CD1c-positive myeloid dendritic cell (primary cell): ENCODE results near the gene C17orf100.

Source experiments
- DNase-seq: peaks from one replicate; pipeline ENCODE4 v3.0.0-alpha.2; 2016; ENCODE audit errors: extremely low spot score

C17orf100 gene

GRCh38 chr17:6651354-6651918, at the start of gene C17orf100, which contains the start of gene MED31:
TSS of gene C17orf100 (plus strand) at chr17:6651762. CDS start at chr17:6651914, 152 bp downstream.
TSS of gene MED31 (minus strand) at chr17:6651605. CDS start at chr17:6651528, 77 bp downstream.
- DNase-seq: peak; percentile 98

DNA sequence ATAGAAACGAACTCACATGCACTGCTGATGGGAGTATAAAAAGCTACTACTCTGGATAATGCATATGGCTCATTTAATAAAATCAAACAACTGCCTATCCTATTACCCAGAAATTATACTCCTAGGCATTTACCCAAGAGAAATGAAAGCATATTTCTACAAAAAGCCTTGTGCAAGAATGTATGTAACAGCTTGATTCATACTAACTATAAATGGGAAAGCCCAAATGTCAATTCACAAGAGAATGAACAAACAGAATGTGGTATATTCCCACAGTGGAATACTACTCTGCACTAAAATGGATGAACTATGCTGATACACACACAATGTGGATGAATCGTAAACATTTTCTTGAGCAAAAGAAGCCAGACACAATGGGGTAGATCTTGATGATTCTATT, 49.4 kb upstream of the C17orf100 start:
- no peak for DNase-seq

DNA sequence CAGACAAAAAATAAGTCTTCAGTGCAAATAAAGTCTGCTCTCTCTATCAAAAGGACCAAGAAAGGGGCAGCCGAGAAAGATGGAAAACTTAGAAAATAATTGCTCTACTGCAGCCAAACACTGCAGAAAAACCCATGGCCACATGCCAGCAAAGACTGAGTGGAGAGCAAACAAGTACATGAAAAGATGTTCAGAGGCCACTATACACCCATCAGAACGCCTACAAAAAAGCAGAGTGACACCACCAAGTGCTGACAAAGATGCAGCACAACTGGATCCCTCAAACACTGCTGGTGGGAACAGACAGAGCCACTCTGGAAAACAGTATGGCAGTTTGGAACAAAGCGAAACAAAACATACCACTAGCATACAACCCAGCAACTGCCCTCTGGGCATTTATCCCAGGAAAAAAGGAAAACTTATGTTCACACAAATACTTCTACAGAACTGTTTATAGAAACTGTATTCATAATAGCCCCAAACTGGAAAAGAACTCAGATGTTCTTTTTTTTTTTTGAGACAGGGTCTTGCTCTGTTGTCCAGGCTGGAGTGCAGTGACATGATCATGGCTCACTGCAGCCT, 47.7 kb upstream of the C17orf100 start:
- DNase-seq: no peak

GRCh38 chr17:6605142-6605541, 46.4 kb upstream of the C17orf100 start:
- DNase-seq: no peak

DNA sequence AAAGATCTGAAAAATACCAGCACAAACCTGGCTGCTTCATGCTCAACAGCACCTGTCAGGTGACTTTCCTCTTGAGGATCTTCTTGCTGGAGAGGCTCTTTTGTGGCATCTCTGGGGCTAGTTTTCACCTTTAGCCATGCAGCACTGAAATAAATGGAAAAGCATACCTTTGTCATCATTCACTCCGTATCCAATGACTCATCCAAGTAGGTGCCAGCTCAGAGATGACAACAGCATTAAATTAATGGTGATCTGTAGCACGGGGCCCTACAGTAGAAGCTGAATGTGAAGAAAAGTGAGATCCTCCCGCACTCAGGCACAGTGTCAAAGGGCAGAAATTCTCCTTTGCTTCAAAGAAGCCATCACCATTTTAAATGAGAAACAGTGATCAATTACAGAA, 43.2 kb upstream of the C17orf100 start:
- no peak for DNase-seq

DNA sequence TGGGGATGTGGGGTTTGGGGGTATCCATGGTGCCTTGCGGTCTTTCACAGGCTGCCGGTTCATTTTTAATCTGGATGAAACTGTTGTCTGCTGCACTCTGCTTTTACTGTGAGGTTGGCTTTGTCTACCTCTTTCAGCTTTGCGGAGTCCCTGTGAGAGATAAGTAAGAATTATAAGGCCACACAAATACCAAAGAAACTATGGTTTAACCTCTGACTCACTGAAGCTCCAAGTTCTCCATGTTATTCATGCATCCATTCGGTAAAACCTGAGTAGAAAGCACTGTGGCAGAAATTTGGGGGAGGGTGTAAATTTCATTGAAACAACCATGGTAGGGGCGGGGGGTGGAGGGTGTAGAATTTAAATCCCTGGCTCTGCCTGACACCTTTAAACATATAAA, 41.6 kb upstream of the C17orf100 start:
- DNase-seq: no peak

DNA sequence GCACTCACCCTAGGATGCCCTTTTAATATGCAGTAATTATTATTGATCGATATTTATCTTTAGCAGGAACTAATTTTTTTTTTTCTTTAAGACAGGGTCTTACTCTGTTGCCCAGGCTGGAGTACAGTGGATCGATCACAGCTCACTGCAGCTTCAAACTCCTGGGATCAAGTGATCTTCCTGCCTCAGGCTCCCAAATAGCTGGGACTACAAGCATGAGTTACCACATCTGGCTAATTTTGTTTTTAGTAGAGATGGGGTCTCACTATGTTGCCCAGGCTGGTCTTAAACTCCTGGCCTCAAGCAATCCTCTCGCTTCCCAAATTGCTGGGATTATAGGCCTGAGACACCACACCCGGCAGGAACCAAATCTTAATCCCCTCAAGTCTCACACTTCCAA, 40.3 kb upstream of the C17orf100 start:
- no peak for DNase-seq

DNA sequence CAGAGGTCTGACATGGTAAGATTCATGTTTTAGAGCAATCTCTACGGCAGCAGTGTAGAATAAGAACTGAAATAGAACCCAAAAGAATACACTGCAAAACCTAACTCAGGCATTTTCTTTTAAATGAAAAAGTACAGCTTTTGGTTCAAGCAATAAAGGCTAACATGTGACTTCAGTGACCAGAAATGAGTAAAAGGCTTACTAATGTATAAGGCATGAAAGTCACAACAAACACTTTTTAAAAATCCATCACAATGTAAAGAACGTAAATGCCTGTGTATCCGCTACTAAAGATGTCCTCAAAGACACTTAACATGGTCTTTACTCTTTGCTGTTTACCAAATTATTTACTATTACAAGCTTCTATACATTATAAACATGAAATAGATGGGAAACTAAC, 27.6 kb upstream of the C17orf100 start:
- no peak for DNase-seq

- DNase-seq: no peak
These were observed 24.9 kb upstream of the C17orf100 start for GRCh38 chr17:6626616-6627015.

- no peak for DNase-seq
These were observed 24.5 kb upstream of the C17orf100 start for GRCh38 chr17:6627019-6627418.

DNA sequence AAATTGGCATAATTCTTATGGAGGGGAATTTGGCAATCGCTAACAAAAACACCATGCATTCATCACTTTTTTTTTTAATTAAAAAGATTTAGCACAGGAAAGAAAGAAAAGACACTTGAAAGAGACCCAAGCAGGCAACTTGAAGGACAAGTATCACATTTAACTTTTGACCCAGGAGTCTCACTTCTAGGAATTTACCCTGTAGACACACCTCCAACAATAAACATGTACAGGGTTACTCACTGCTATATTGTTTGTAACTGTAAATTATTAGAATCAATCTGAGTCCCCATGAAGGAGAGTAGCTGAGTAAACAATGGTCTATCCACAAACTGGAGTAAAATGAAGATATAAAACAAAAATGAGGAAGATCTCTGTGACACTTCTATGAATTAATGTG, 21.2 kb upstream of the C17orf100 start:
- no peak for DNase-seq

DNA sequence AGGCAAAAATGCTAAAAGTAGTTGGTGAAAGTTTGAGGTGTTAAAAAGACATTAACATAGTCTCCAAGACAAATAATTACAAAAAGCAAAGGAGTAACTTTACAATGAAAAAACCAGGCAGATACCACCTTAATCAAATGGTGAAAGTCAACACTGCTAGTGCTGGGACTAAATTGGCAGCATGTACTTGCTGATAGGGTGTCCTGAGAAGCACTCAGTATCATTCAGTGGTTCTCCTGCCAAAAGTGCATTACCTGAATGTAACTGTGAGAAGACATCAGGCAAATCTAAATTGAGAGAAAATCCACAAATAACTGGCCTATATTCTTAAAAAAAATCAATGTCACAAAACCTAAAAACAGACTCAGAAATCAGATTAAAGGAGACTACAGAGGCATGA, 19.0 kb upstream of the C17orf100 start:
- no peak for DNase-seq

DNA sequence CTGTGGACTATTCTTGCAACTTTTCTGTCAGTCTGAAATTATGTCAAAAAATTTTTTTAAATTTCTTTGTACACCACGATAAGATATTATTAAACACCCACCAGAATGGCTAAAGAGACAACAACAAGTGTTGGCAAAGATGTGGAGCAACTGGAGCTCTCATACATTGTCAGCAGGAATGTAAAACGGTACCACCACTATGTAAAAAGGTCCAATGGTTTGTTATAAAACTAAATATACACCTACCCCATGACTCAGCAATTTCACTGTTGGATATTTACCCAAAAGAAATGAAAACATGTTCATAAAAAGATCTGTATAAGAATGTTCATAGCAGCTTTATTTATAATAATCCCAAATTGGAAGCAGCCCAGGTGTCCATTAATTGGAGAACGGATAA, 18.3 kb upstream of the C17orf100 start:
- DNase-seq: no peak

DNA sequence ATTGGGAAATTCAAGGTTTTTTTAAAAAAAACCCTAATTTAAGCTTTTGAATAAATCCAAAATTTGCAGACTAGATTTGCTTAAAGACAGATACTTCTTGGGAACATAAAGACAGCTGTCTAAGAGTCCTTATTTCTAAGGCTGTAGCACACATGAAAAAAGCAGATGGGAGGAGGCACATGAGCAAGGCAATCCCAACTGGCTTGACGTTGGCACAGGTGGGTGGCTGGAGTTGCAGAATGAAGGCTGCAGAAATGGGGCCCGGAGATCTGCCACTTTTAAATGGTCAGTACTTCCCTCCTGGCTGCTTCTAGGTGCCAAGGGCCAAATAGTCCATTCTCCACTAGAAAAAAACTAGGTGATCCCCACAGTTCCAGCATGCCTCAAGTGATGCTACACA, 15.5 kb upstream of the C17orf100 start:
- DNase-seq: no peak

DNA sequence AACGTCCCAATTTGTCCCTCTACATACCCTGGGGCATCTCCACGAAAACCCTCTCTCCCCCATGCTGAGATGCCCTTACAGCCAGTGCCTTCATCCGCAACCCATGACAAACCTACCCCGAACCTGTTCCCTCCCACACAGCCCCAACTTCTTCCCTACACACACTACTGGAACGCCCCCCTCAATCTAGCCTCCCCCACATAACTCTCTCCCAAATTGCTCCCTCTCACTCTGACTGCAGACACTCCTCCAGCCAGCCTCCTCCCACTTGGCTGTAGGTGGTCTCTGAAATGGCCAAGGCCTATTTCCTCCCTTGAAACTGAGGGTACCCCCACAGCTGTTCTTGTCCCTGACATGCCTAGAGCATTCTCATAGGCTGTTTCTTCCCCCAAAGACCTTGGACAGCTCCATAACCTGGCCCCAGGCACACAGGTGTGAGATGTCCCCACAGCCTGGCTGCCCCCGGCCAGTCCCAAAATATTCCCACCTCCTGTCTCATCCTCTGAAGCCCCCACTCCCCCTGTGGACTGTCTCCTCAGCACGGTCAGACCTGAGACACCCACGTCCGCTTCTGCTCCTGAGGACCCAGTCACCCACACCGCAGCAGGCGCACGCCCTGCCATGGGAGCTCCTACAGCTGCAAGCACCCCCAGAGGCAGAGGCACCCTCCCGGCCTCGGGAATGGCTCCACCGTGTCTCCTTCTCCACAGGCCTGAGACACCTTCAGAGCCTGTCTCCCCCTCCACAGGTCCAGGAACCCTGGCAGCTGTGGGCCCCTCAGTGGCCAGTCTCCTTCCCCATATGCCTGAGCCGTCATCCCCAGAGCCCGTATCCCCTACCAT, 14.7 kb upstream of the C17orf100 start:
- no peak for DNase-seq

GRCh38 chr17:6637458-6637840, 14.1 kb upstream of the C17orf100 start:
- no peak for DNase-seq

DNA sequence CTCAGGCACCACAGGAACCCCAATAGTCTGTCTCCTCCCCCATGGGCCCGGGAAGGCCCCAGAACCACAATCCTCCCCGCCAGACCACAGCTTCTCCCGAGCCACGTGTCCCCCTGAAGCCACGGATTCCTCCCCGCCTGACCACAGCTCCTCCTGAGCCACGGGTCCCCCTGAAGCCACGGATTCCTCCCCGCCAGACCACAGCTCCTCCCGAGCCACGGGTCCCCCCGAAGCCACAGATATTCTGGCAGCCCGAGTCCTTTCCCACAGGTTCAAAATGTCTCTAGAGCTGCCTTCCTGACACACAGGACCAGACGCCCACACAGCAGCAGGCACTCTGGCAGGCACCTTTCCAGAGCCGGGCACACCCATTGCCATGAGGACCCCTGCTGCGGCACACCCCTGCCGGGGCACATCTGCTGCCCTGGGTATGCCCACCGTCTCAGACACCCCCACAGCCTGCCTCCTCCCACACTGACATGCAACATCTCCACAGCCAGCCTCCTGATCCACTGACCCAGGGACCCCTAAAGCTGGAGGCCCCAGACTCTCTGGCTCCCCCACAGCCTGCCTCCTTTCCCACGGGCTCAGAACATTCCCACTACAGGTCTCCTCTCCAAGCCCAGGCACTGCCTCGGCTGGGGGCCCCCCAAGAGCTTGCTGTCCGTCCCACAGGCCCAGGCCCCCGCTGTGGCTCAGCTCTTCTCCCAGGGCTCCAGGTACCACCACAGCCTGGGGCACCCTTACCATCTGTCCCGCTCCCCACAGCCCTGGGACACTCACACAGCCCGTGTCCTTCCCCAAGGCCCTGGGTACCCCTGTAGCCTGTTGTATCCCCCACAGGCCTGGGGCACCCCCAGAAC, 13.3 kb upstream of the C17orf100 start:
- DNase-seq: no peak

DNA sequence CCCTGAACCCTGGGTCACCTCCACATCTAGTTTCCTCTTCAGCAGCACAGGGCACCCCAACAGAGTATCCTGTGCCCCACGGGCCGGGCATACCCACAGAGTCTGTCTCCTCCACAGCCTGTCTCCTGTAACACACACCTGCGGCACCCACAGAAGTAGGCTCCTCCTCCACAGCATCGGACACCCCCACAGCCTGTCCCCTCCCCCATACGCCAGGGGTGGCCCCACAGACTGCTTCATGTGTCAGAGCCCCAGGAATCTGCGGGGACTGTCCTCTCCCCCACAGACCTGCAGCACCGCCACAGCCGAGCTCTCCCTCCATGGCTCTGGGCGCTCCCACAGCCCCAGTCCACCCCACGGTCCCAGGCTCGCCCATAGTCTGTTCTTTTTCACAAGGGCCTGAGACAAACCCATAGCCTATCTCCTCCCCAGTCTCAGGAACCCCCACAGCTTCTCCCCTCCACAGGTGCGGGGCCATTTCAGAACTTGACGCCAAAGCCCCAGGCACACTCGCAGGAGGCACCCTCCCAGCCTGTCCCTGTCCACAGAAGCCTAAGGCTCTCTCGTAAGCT, 12.5 kb upstream of the C17orf100 start:
- no peak for DNase-seq

DNA sequence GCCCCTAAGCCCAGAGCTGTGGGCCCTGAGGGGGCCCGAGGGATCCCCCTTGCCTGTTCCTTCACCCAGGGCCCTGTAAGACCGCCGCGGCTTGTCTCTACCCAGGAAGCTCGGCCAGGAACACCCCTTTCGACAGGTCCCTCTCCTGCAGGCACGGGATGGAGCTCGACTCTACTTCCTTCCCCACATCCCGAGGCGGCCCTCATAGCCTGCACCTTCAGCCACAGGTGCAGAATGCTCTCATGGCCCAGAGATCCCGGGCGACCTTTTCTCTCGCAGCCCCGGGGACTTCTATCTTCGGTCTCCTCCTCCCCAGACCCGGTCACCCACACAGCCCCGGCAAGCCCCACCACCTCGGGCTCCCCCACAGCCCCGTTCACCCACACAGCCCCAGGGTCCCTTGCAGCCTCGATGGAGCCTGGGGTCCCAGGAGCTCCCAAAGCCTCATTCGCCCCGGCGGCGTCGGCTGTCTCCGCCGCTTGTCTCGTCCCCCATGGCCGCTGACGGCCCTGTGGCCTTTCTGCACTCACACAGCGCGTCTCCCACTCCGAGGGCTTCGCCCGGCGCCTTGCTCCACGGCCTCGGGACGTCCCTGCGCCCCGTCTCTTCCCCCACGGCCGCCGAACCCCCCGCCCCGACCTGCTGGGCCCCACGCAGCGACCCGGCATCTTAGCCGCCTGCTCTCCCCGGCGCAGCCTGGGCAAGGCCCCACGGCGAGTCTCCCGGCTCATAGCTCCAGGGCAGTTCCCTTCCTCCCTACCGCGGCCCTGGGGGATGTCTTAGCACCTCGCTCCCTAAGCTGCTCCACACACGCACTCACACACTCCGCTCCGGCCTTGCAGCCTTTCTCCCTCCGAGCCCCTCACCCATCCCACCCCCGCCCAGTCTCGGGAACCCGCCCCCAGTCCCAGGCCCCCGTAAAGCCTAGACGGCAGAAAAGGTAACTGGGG, 11.7 kb upstream of the C17orf100 start:
- peak; percentile 59 for DNase-seq

GRCh38 chr17:6640536-6641246, 10.9 kb upstream of the C17orf100 start, which contains the start of the genes KIAA0753 and TXNDC17:
TSS of gene KIAA0753 (minus strand) at chr17:6640711. CDS start at chr17:6635103, 5,608 bp downstream.
TSS of gene TXNDC17 (plus strand) at chr17:6641060. CDS start at chr17:6641083, 23 bp downstream.
- peak; percentile 96 for DNase-seq
